Activated CD4-positive, alpha-beta T cell treated with anti-CD3 and anti-CD28 coated beads for 48 hours (primary cell): ENCODE results near the gene TRIM42.
A peak's percentile ranks its signal among the peaks of the same experiment; 100 is the strongest.

Experiments
- DNase-seq: peaks from one replicate; pipeline ENCODE4 v3.0.0-alpha.2; 2020

Gene TRIM42

GRCh38 chr3:140711390-140712035 lies 33.6 kb downstream of the TRIM42 start:
- no peak for DNase-seq

- DNase-seq: no peak
Observed at GRCh38 chr3:140712301-140712700, 34.4 kb downstream of the TRIM42 start.

- DNase-seq: no peak
Observed at GRCh38 chr3:140715035-140715434, 37.2 kb downstream of the TRIM42 start.

- no peak for DNase-seq
Observed at GRCh38 chr3:140717921-140718320, 40.1 kb downstream of the TRIM42 start.

- DNase-seq: no peak
Observed at GRCh38 chr3:140719841-140720614, 42.2 kb downstream of the TRIM42 start.

- DNase-seq: no peak
Observed at GRCh38 chr3:140723576-140723975, 45.7 kb downstream of the TRIM42 start.

GRCh38 chr3:140724856-140725812 lies 47.3 kb downstream of the TRIM42 start:
- no peak for DNase-seq

GRCh38 chr3:140726066-140726465 lies 48.2 kb downstream of the TRIM42 start:
- no peak for DNase-seq

- DNase-seq: no peak
Observed at GRCh38 chr3:140727886-140728285, 50.0 kb downstream of the TRIM42 start.

GRCh38 chr3:140731440-140732119 lies 53.7 kb downstream of the TRIM42 start:
- DNase-seq: no peak

GRCh38 chr3:140733623-140734022 lies 55.8 kb downstream of the TRIM42 start:
- DNase-seq: no peak

- peak; percentile 5 for DNase-seq
Observed at GRCh38 chr3:140736863-140737460, 59.1 kb downstream of the TRIM42 start.

GRCh38 chr3:140742116-140742515 lies 64.3 kb downstream of the TRIM42 start:
- DNase-seq: no peak

GRCh38 chr3:140748171-140748570 lies 70.3 kb downstream of the TRIM42 start:
- no peak for DNase-seq

- no peak for DNase-seq
Observed at GRCh38 chr3:140748903-140749302, 71.0 kb downstream of the TRIM42 start.
